GM12891 (cell line): ENCODE data around the gene EXOC4.

Source experiments
- POLR2A ChIP-seq: IDR thresholded peaks from 2 replicates; pipeline ENCODE4 v1.6.1; 2011; ENCODE audit warnings: low read depth, low read length, control low read depth
- POLR2AphosphoS5 ChIP-seq: IDR thresholded peaks from 2 replicates; pipeline ENCODE4 v1.6.1; 2011; ENCODE audit warnings: low read depth, low read length, control low read depth
- TAF1 ChIP-seq: IDR thresholded peaks from 2 replicates; pipeline ENCODE4 v1.6.1; 2011; ENCODE audit warnings: low read depth, low read length, control low read depth

DNA sequence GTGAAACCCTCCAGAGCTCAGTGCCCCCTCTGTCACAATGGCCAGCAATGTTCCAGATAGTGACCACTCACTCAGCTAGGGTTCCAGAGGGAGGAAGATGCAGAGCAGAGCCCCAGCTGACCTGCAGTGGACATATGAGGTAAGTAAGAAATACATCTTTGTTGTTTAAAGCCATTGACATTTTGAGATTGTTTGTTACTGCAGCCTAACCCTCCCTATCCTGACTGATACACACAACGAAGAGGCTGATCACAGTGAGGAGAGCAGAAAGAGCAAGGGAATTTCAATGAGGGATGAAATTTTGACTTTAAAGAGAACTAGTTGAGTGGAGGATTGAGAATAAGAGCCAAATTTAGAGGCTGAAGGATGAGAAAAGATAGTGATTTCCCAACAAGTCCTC lies 822.9 kb downstream of the EXOC4 start:
- TF ChIP-seq POLR2A (no peak), POLR2AphosphoS5 (no peak), TAF1 (no peak)
